Stomach (tissue), 4 donors: Measurements from ENCODE around the gene A4GALT.

Experiments used
- CTCF ChIP-seq, 7 experiments: fragments of 450-650 bp in 4 of 7; fragments of 200-600 bp in 3 of 7; sonication (generic) in 3 of 7; IDR thresholded peaks; one replicate each; pipeline ENCODE4 v1.5.1; 2016 to 2019; ENCODE audit warnings: antibody characterized with exemption in 7 of 7, control low read depth in 2 of 7, mild to moderate bottlenecking in 1 of 7
- POLR2A ChIP-seq, 4 donors: fragments of 450-650 bp; IDR thresholded peaks; one replicate each; pipeline ENCODE4 v1.6.1; 2016; ENCODE audit warnings: antibody characterized with exemption in 4 of 4, control low read depth in 2 of 4, mild to moderate bottlenecking in 1 of 4, moderate library complexity in 1 of 4

DNA sequence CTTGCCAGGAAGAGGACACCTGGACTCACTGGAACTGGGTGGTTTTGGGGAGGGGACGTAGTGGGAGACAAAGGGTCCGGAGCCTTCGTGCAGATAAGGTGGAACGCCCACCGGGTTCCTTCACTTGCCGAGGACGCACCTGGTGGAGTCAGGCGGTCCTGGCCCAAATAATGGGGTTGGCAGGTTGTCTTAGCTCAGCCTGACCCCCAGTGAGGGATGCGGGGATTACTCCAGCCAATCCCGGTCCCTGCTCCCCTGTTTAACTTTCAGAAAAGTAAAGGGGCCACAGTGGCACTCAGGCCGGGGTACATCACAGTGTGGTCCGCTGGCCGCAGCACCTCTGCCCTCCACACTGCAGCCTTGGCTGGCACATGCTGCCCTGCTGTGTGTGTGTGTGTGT is 18.0 kb downstream of the A4GALT start:
- TF ChIP-seq POLR2A (IDR thresholded peaks at IDR 0.05): no peak
- no peak for TF ChIP-seq CTCF (IDR thresholded peaks at IDR 0.05)
